ENCODE data around the gene PTPRE.

Gene PTPRE

DNA sequence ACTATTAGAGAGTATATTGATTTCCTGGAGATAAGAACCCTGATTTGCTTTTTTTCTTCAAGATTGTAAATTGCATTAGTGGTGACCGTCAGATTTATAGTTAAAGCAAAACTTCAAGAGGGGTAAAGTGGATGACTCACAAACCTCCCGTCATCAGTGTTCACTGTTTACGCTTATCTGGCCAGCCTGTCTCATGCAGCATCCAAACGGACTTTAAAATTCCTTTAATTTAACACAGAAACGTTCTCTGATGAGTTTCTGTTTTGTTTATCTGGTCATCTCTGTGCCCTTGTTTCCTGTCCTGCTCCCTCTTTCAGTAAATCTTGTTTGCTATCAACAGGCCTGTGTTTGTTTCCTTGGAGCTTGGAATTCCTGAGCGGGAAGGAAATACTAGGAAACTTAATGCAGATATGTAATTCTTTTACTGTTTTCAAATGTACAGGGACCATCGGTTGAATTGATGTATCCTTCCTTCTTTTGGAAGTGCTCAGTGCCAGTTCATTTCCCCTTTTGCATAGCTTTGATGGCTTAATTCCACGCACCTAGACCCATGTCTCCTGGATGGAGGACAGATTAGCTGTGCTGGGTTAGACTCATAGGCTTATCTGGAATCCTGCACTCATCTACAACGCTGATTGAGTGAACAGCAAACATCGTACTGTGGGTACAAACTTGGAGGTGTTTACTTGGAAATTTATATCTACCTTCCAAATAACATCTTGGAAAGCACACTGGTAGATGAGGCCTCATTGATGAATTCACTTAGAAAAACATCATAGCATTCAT, 21.3 kb downstream of the PTPRE start:
- DNase-seq, result no peak

- DNase-seq, result no peak
Observed at GRCh38 chr10:127932521-127933270, 25.8 kb downstream of the PTPRE start.

GRCh38 chr10:127933271-127933670, 26.4 kb downstream of the PTPRE start:
- DNase-seq, result no peak

- DNase-seq, result no peak
Observed at GRCh38 chr10:127934383-127934782, 27.5 kb downstream of the PTPRE start.

DNA sequence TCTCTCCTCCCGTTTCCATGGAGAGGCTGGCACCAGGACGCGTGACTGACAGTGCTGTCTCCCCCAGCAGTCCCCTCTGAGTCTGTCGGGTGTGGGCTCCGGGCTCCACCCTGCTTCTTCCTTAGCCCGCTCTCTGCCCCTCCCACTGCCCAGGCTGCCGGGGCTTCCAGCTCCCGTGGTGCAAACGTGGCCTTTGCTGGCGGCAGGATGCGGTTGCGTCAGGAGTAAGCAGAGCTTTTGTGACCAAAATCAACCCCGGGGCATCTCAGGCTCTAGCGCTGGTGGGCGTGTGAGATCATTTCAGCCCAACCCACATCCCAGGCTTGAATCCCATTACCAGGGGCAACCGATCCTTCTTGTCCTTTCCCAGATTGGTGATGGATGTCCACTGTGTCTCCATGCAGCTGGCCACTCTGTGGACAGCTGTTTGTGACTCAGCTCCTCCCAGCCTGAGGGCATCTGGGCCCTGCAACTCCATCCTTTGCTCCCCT, 28.2 kb downstream of the PTPRE start:
- no peak for DNase-seq

DNA sequence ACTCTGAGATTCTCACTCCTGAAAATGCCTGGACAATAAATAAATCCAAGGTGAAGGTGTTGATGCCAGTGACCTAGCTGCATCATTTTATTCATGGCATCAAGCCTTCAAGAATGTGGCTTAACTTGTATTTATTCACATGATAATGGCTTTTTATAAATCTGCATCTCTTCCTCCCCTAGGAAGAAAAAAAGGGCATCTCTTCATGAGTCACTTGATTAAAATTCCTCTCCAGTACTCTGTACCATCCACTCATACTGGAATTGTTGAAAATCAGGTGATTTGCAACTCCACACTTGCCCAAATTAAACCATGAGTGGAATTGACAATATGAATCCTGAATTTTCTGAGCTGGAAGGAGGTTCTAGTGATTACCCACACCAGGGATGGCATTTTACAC, 30.2 kb downstream of the PTPRE start:
- no peak for DNase-seq

DNA sequence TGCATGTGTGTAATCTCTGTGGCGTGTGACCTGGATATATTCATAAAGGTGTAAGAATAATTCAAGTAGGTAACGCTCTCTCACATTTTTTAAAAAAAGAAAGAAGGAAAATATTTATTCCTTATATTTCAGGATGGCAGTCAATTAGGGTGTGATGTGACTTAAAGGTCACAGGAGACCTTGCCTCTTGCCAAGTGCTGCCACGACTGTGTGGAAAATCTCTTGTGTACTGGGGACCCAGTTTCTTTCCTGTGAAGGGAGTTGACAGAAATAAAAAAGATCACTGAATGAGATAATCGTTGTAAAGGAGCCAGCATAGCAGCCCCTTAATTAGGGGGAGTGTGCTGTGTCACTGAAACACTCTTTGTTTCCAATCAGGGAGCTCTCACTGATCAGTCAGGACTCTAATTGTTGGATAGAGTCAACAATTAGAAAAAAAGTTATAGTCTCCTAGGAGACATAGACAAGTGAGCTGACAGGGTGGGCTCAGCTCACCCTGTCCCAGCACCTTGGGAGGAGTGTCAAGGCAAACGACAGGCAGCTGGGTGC, 31.1 kb downstream of the PTPRE start:
- no peak for DNase-seq

- no peak for DNase-seq
Observed at GRCh38 chr10:127939786-127940330, 33.0 kb downstream of the PTPRE start.

DNA sequence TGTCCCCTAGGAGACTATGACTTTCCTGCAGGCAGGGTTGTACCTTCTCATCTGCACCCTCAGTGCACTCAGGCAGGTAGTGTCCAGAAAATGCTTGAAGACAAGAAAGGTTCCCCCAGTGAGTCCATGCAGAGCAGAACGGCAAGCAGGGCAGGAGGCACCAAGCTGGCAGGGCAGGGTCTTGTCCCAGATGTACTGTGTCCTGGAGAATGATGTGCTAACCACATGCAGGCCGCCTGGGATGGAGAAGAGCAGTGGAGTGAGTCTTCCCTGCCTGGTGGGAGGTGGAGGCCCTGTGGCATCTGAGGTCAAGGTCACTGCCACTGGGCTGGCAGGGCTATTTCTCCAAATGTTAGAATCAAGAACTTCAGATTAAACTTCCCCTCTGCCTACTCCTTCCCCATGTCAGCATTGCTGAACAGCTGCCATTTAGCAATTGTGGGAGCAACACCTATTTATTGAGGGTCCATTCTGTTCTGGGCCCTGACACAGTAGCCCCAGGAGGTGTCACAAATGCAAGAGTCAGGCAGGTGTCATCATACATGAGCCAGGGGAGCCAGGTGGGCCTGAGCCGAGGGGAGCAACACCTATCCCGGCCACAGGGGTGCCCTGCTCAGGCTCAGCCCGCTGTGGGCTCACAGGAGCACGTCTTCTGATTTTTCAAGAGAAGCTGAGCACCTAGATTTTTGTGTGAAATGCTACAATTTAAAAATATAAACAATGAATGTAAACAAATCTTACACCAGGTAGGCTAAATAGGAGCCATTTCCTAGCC, 34.1 kb downstream of the PTPRE start:
- DNase-seq, result no peak

DNA sequence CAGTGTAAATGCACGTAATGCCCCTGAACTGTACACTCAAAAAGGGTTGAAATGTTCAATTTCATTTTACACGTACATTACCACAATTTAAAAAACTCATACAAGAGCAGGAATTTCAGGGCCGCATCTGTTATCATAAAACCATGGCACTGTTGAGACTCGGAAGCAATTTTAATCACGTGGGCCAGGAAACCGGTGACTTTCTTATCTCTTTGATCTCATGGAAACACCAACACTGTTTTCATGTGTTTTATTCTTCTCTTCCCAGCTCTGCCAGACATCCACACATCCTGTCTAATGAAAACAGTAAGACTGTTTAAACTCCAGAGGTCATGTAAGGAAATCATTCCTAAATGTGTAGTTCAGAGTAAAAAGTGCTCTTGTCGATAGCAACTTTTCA, 35.9 kb downstream of the PTPRE start:
- no peak for DNase-seq

DNA sequence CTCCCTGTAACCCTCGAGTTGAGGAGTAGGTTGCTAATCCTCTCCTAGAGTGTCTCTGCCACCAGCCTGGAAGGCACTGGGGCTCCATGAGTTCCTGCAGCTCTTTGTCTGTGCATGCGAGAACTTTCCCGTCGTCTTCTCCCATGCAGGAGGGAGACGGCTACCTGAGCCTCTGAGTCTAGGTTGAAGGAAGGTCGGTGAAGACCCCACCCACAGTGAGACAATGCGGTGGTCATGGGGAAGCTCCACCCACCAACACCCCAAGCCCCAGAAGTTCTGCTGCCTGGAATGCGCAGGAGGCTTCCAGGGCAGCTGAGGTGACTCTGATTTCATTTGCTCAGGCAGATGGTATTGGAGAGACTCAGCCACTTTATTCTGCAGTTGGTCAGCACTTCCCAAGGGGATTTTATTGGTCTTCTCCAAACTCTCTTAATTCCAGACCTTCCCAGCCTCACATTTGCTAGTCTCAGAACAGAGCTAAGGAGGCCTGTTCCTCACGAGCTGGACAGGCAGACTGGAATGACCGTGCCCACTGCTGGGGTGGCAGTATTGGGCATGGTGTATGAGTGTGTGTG, 36.5 kb downstream of the PTPRE start:
- no peak for DNase-seq

- no peak for DNase-seq
Observed at GRCh38 chr10:127944256-127944655, 37.4 kb downstream of the PTPRE start.

GRCh38 chr10:127945341-127945758, 38.4 kb downstream of the PTPRE start:
- DNase-seq, result no peak

DNA sequence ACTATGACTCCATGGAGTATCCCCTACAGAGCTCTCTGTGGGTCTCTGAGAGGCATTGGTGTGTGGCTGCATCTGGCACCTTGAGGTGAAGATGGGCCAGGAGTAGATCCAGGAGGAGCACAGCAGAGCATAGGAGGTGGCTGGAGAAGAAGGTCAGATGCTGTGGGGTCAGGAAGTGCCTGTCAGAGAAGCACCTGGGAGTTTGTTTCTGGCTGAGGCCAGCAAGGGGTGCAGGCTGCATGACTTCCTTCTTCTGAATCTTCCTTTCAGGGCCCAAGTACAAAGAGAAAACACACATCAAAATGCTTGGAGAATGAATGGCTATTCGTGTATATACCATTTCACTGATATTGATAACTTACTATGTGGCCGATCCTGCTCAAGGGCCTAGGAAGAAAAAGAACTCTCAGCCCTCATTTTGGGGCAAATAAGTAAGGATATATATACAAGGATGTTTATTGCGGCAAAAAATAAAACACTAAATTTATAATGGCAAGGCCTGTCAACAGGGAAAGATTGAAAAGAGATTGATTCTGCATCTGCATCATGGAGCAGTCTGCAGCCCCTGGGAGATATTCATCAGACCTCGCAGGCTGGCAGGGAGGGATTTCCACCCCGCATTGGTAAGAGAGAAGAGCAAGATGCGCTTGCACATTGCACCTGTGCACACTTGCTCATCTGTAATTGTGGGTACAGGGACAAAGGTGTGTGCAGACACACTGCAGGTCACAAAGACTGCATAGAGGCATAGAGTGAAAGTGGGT, 39.2 kb downstream of the PTPRE start:
- DNase-seq, result no peak

- DNase-seq, result no peak
Observed at GRCh38 chr10:127947211-127947610, 40.3 kb downstream of the PTPRE start.

DNA sequence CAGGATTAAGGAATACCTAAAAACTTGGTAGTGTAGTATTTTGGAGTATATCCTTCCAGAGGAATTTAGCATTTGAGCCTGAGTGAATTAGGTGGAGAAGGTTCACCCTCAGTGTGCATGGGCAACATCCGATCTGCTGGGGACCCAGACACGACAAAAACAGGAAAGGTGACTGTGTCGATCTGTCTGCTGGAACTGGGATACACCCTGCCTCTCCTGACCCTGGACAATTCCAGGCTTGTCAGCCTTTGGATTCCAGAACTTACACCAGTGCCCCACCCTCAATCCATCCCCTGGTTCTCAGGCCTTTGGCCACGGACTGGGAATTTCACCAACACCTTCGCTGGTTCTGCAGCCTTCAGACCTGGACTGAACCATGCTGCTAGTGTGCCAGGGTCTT, 41.9 kb downstream of the PTPRE start:
- no peak for DNase-seq

DNA sequence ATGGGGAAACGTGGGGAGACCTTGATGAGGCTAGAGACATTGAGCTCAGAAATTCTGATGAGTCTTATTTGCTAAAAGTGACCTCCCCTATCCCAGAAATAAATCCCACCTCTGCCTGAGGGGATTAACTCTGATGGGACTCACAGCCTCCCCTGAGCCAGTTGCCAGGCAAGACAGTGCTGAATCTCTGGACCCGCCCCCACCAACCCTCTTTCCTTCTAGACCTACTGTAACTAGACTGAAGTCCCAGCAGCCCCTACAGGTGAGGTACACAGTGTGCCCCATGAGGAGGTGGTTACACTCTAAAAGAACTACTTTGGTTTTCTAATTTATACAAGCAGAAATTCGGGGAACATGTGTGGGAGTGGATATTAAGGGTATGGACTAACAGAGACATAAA, 42.9 kb downstream of the PTPRE start:
- DNase-seq, result no peak

- no peak for DNase-seq
Observed at GRCh38 chr10:127951861-127952574, 45.1 kb downstream of the PTPRE start.

GRCh38 chr10:127952575-127952869, 45.6 kb downstream of the PTPRE start:
- DNase-seq, result no peak

DNA sequence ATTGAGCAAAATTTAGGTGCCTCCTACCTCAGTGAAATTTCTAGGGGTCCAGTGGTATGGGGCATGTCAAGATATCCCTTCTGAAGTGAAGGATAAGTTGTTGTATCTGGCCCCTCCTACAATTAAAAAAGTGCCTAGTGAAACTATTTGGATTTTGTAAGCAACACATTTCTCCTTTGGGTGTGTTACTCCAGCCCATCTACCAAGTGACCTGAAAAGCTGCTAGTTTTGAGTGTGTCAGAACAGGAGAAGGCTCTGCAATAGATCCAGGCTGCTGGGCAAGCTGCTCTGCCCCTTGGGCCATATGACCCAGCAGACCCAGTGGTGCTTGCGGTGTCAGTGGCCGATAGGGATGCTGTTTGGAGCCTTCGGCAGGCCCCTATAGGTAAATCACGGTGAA, 46.0 kb downstream of the PTPRE start:
- DNase-seq, result no peak

DNA sequence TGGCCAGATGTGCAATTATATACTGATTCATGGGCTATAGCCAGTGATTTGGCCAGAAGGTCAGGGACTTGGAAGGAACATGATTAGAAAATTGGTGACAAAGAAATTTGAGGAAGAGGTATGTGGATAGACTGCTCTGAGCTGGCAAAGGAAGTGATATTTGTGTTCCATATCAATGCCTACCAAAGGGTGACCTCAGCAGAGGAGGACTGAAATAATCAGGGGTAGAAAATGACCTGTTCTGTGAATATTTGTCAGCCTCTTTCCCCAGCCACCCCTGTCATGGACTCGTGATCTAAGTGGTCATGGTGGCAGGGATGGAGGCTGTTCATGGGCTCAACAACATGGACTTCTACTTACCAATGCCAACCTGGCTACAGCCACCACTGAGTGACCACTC, 47.0 kb downstream of the PTPRE start:
- DNase-seq, result no peak
